BE2C (cell line): ENCODE measurements around the gene HAGHL.
A peak's percentile ranks its signal among the peaks of the same experiment; 100 is the strongest.

Experiments
- DNase-seq: peaks from one replicate; pipeline ENCODE4 v3.0.0-alpha.2; 2020
- H3K27me3 ChIP-seq: fragments of 250-450 bp; sonication (Bioruptor Pico); 2 replicates; pipeline ENCODE4 v1.5.1; 2020; ENCODE audit warnings: mild to moderate bottlenecking
- H3K36me3 ChIP-seq: fragments of 250-450 bp; sonication (Bioruptor Pico); 2 replicates; pipeline ENCODE4 v1.5.1; 2020; ENCODE audit warnings: mild to moderate bottlenecking
- H3K4me1 ChIP-seq: fragments of 250-450 bp; sonication (Bioruptor Pico); 2 replicates; pipeline ENCODE4 v1.5.1; 2020
- H3K4me3 ChIP-seq: 2 replicates; pipeline ENCODE4 v1.5.1; 2011; ENCODE audit warnings: low read depth, low read length
- H3K9me3 ChIP-seq: fragments of 250-450 bp; sonication (Bioruptor Pico); 2 replicates; pipeline ENCODE4 v1.5.1; 2020
- CTCF ChIP-seq: IDR thresholded peaks from 2 replicates; pipeline ENCODE4 v1.5.1; 2012; ENCODE audit warnings: mild to moderate bottlenecking, low read depth, low read length

The HAGHL gene

GRCh38 chr16:684071-684794 lies 42.7 kb upstream of the HAGHL start, which contains the start of gene JMJD8:
TSS of gene JMJD8 (minus strand) at chr16:684334. CDS start at chr16:684319, 15 bp downstream.
- Histone ChIP-seq H3K27me3 (no peaks in the 10 kb centered on the region), H3K4me1 (peaks cover 12% of the 10 kb centered on the region; the same call in 1 of the 2 replicates), H3K36me3 (peaks cover 51% of the 10 kb centered on the region), H3K4me3 (peak within 1 kb of the TSS; percentile 69), H3K9me3 (no peaks in the 10 kb centered on the region)
- no peak for TF ChIP-seq CTCF
- DNase-seq, result peak; percentile 99

- Histone ChIP-seq H3K36me3 (peaks cover 51% of the 10 kb centered on the region), H3K4me3 (peak overlapping the region; percentile 69; the same call in 1 of the 2 replicates), H3K4me1 (peaks cover 12% of the 10 kb centered on the region; the same call in 1 of the 2 replicates), H3K9me3 (no peaks in the 10 kb centered on the region), H3K27me3 (no peaks in the 10 kb centered on the region)
- no peak for TF ChIP-seq CTCF
- DNase-seq, result no peak
These were observed 41.8 kb upstream of the HAGHL start for GRCh38 chr16:684961-685696.

- no peak overlapping the region for H3K4me3 ChIP-seq
- peak; percentile 67 for TF ChIP-seq CTCF
- DNase-seq, result peak; percentile 82
- H3K4me1 ChIP-seq, result peaks cover 12% of the 10 kb centered on the region; the same call in 1 of the 2 replicates
- H3K9me3 ChIP-seq, result no peaks in the 10 kb centered on the region
- no peaks in the 10 kb centered on the region for H3K27me3 ChIP-seq
- peaks cover 50% of the 10 kb centered on the region for H3K36me3 ChIP-seq
These were observed 40.9 kb upstream of the HAGHL start for GRCh38 chr16:685967-686366.

GRCh38 chr16:686459-687260 lies 40.2 kb upstream of the HAGHL start:
- Histone ChIP-seq H3K27me3 (no peaks in the 10 kb centered on the region), H3K36me3 (peaks cover 43% of the 10 kb centered on the region), H3K4me3 (no peak overlapping the region), H3K4me1 (peaks cover 7% of the 10 kb centered on the region; the same call in 1 of the 2 replicates), H3K9me3 (no peaks in the 10 kb centered on the region)
- TF ChIP-seq CTCF, result no peak
- no peak for DNase-seq

GRCh38 chr16:687499-687898 lies 39.4 kb upstream of the HAGHL start:
- no peak for DNase-seq
- H3K4me3 ChIP-seq, result no peak overlapping the region
- H3K9me3 ChIP-seq, result no peaks in the 10 kb centered on the region
- no peak for TF ChIP-seq CTCF
- peaks cover 35% of the 10 kb centered on the region for H3K36me3 ChIP-seq
- H3K4me1 ChIP-seq, result 0 out of 2 replicates have a peak, but pooled peaks cover 5% of the 10 kb centered on the region
- H3K27me3 ChIP-seq, result no peaks in the 10 kb centered on the region
